Raji (cell line): Measurements from ENCODE around the gene PDLIM4.

Experiments used
- POLR2A ChIP-seq: IDR thresholded peaks from 2 replicates; pipeline ENCODE4 v1.6.1; 2011; ENCODE audit warnings: low read depth, low read length, control low read depth; ENCODE audit not compliant: insufficient read depth

Gene PDLIM4

GRCh38 chr5:132257131-132258101 lies at the start of gene PDLIM4:
Gene PDLIM4 (plus strand): TSS chr5:132257696. CDS start chr5:132257735, 39 bp downstream.
- no peak for TF ChIP-seq POLR2A

GRCh38 chr5:132207778-132208177 lies 49.7 kb upstream of the PDLIM4 start:
- TF ChIP-seq POLR2A = no peak

- TF ChIP-seq POLR2A = no peak
These were observed 48.4 kb upstream of the PDLIM4 start for GRCh38 chr5:132209131-132209530.

- TF ChIP-seq POLR2A = no peak
These were observed 47.5 kb upstream of the PDLIM4 start for GRCh38 chr5:132209901-132210545.

GRCh38 chr5:132210944-132211343 lies 46.6 kb upstream of the PDLIM4 start:
- no peak for TF ChIP-seq POLR2A

GRCh38 chr5:132211787-132212186 lies 45.7 kb upstream of the PDLIM4 start:
- no peak for TF ChIP-seq POLR2A

- no peak for TF ChIP-seq POLR2A
These were observed 43.8 kb upstream of the PDLIM4 start for GRCh38 chr5:132213666-132214065.

GRCh38 chr5:132214491-132214890 lies 43.0 kb upstream of the PDLIM4 start:
- no peak for TF ChIP-seq POLR2A

- no peak for TF ChIP-seq POLR2A
These were observed 42.2 kb upstream of the PDLIM4 start for GRCh38 chr5:132215329-132215728.

GRCh38 chr5:132218321-132218720 lies 39.2 kb upstream of the PDLIM4 start:
- no peak for TF ChIP-seq POLR2A

- TF ChIP-seq POLR2A = no peak
These were observed 38.1 kb upstream of the PDLIM4 start for GRCh38 chr5:132219289-132219970.

GRCh38 chr5:132219981-132220380 lies 37.5 kb upstream of the PDLIM4 start:
- no peak for TF ChIP-seq POLR2A

GRCh38 chr5:132220491-132220890 lies 37.0 kb upstream of the PDLIM4 start:
- TF ChIP-seq POLR2A = no peak

GRCh38 chr5:132221781-132222648 lies 35.5 kb upstream of the PDLIM4 start:
- no peak for TF ChIP-seq POLR2A

GRCh38 chr5:132222649-132223038 lies 34.9 kb upstream of the PDLIM4 start:
- TF ChIP-seq POLR2A = no peak

- no peak for TF ChIP-seq POLR2A
These were observed 33.6 kb upstream of the PDLIM4 start for GRCh38 chr5:132223861-132224260.
